ENCODE data around the gene PCGF1.

PCGF1 gene

GRCh38 chr2:74495440-74495839 lies 12.1 kb downstream of the PCGF1 start:
- H3K4me1 ChIP-seq (ENCODE audit: insufficient read depth, low read length, severe bottlenecking), result no peaks in the 10 kb centered on the region
- no peaks in the 10 kb centered on the region for H3F3A ChIP-seq (ENCODE audit: insufficient read depth, low read length)
- no peak overlapping the region for H3K4me3 ChIP-seq (ENCODE audit: low read depth, low read length, poor library complexity, severe bottlenecking)
- TF ChIP-seq CTCF (IDR thresholded peaks at IDR 0.05; ENCODE audit: low read length), result no peak
- TF ChIP-seq EZH2 (IDR thresholded peaks at IDR 0.05; ENCODE audit: borderline replicate concordance, low read length), result no peak
- H3K27ac ChIP-seq (ENCODE audit: low read depth, low read length, poor library complexity, severe bottlenecking), result no peak overlapping the region
- no peaks in the 10 kb centered on the region for H4K20me1 ChIP-seq (ENCODE audit: insufficient read depth, low read length)
- peaks cover 34% of the 10 kb centered on the region for H3K36me3 ChIP-seq (ENCODE audit: insufficient read depth, low read length)
- H2AFZ ChIP-seq (ENCODE audit: low read length), result no peak overlapping the region
- H3K79me2 ChIP-seq (ENCODE audit: insufficient read depth, low read length), result no peaks in the 10 kb centered on the region
- H3K27me3 ChIP-seq (ENCODE audit: insufficient read depth, low read length), result peaks cover 8% of the 10 kb centered on the region; the same call in 1 of the 2 replicates
- H3K9me3 ChIP-seq (ENCODE audit: low read length), result no peaks in the 10 kb centered on the region
- H3K9ac ChIP-seq (ENCODE audit: low read length), result no peak overlapping the region
- no peak overlapping the region for H3K4me2 ChIP-seq (ENCODE audit: low read length)
- H3K9me2 ChIP-seq (ENCODE audit: low read depth, low read length), result no peaks in the 10 kb centered on the region

GRCh38 chr2:74493546-74493945 lies 13.9 kb downstream of the PCGF1 start:
- Histone ChIP-seq H3K9ac (ENCODE audit: low read length) (no peak overlapping the region), H3K9me3 (ENCODE audit: low read length) (no peaks in the 10 kb centered on the region), H3F3A (ENCODE audit: insufficient read depth, low read length) (no peaks in the 10 kb centered on the region), H3K79me2 (ENCODE audit: insufficient read depth, low read length) (no peaks in the 10 kb centered on the region), H3K4me3 (ENCODE audit: low read depth, low read length, poor library complexity, severe bottlenecking) (no peak overlapping the region), H4K20me1 (ENCODE audit: insufficient read depth, low read length) (no peaks in the 10 kb centered on the region), H2AFZ (ENCODE audit: low read length) (no peak overlapping the region), H3K27ac (ENCODE audit: low read depth, low read length, poor library complexity, severe bottlenecking) (no peak overlapping the region), H3K4me1 (ENCODE audit: insufficient read depth, low read length, severe bottlenecking) (no peaks in the 10 kb centered on the region), H3K4me2 (ENCODE audit: low read length) (no peak overlapping the region), H3K9me2 (ENCODE audit: low read depth, low read length) (no peaks in the 10 kb centered on the region), H3K27me3 (ENCODE audit: insufficient read depth, low read length) (no peaks in the 10 kb centered on the region), H3K36me3 (ENCODE audit: insufficient read depth, low read length) (peaks cover 40% of the 10 kb centered on the region)
- TF ChIP-seq CTCF (IDR thresholded peaks at IDR 0.05; ENCODE audit: low read length) (no peak), EZH2 (IDR thresholded peaks at IDR 0.05; ENCODE audit: borderline replicate concordance, low read length) (no peak)

- no peak overlapping the region for H3K27ac ChIP-seq (ENCODE audit: low read depth, low read length, poor library complexity, severe bottlenecking)
- H3K9ac ChIP-seq (ENCODE audit: low read length), result no peak overlapping the region
Observed at GRCh38 chr2:74491648-74492544, 15.6 kb downstream of the PCGF1 start.

More at GRCh38 chr2:74491648-74492544, 15.6 kb downstream of the PCGF1 start:
- Histone ChIP-seq H3F3A (ENCODE audit: insufficient read depth, low read length) (no peaks in the 10 kb centered on the region), H3K79me2 (ENCODE audit: insufficient read depth, low read length) (no peaks in the 10 kb centered on the region), H3K27me3 (ENCODE audit: insufficient read depth, low read length) (no peaks in the 10 kb centered on the region), H2AFZ (ENCODE audit: low read length) (no peak overlapping the region), H3K4me1 (ENCODE audit: insufficient read depth, low read length, severe bottlenecking) (no peaks in the 10 kb centered on the region), H3K9me3 (ENCODE audit: low read length) (no peaks in the 10 kb centered on the region), H3K4me2 (ENCODE audit: low read length) (no peak overlapping the region), H3K36me3 (ENCODE audit: insufficient read depth, low read length) (peaks cover 40% of the 10 kb centered on the region), H3K9me2 (ENCODE audit: low read depth, low read length) (no peaks in the 10 kb centered on the region), H3K4me3 (ENCODE audit: low read depth, low read length, poor library complexity, severe bottlenecking) (no peak overlapping the region), H4K20me1 (ENCODE audit: insufficient read depth, low read length) (no peaks in the 10 kb centered on the region)
- TF ChIP-seq CTCF (IDR thresholded peaks at IDR 0.05; ENCODE audit: low read length) (no peak), EZH2 (IDR thresholded peaks at IDR 0.05; ENCODE audit: borderline replicate concordance, low read length) (no peak)
